GM18505 (cell line): Measurements from ENCODE around the gene PLEKHG4B.
"Not testable (repeated sequence)": the region's sequence is repeated elsewhere in the genome, so short reads cannot be mapped to it uniquely, and the experiment has no call there.

ENCODE experiments used
- ATAC-seq: cut with Tn5 transposase; IDR thresholded peaks from one replicate; pipeline ENCODE4 v1.9.1; 2021; ENCODE audit not compliant: unreplicated experiment
- POLR2A ChIP-seq: IDR thresholded peaks from 4 replicates; pipeline ENCODE4 v1.6.1; 2011; ENCODE audit warnings: borderline replicate concordance; ENCODE audit not compliant: insufficient read depth, insufficient read length; ENCODE audit errors: extremely low read depth

Gene PLEKHG4B

GRCh38 chr5:207599-207998 is 115.6 kb downstream of the PLEKHG4B start:
- TF ChIP-seq POLR2A: no peak
- ATAC-seq: no peak

GRCh38 chr5:208449-209114 is 116.6 kb downstream of the PLEKHG4B start:
- no peak for TF ChIP-seq POLR2A
- ATAC-seq: no peak

GRCh38 chr5:213803-214395 is 121.9 kb downstream of the PLEKHG4B start:
- TF ChIP-seq POLR2A: no peak
- ATAC-seq: no peak

- not testable (repeated sequence) for ATAC-seq
Observed at GRCh38 chr5:215256-215655, 123.3 kb downstream of the PLEKHG4B start.

- not testable (repeated sequence) for ATAC-seq
Observed at GRCh38 chr5:216076-216475, 124.1 kb downstream of the PLEKHG4B start.

- ATAC-seq: peak; percentile 74
Observed at GRCh38 chr5:217494-218456, 125.8 kb downstream of the PLEKHG4B start, which contains the start of the genes CCDC127 and SDHA. TSS of gene CCDC127 (minus strand) at chr5:218153. CDS start at chr5:216849, 1,304 bp downstream. TSS of gene SDHA (plus strand) at chr5:218320. CDS start at chr5:218356, 36 bp downstream.

GRCh38 chr5:218457-219291 is 126.7 kb downstream of the PLEKHG4B start:
- TF ChIP-seq POLR2A: no peak

More at GRCh38 chr5:217494-218456, 125.8 kb downstream of the PLEKHG4B start, which contains the start of the genes CCDC127 and SDHA:
- peak; percentile 72 for TF ChIP-seq POLR2A

GRCh38 chr5:219460-219863 is 127.5 kb downstream of the PLEKHG4B start:
- TF ChIP-seq POLR2A: no peak
- ATAC-seq: no peak

More at GRCh38 chr5:218457-219291, 126.7 kb downstream of the PLEKHG4B start:
- peak; percentile 22 for ATAC-seq

GRCh38 chr5:219991-220390 is 128.0 kb downstream of the PLEKHG4B start:
- no peak for ATAC-seq
- no peak for TF ChIP-seq POLR2A

- not testable (repeated sequence) for ATAC-seq
Observed at GRCh38 chr5:222951-223715, 131.2 kb downstream of the PLEKHG4B start.

GRCh38 chr5:223791-224190 is 131.8 kb downstream of the PLEKHG4B start:
- no peak for ATAC-seq
- no peak for TF ChIP-seq POLR2A

- no peak for TF ChIP-seq POLR2A
- no peak for ATAC-seq
Observed at GRCh38 chr5:225334-225733, 133.4 kb downstream of the PLEKHG4B start.

- ATAC-seq: not testable (repeated sequence)
Observed at GRCh38 chr5:227375-227774, 135.4 kb downstream of the PLEKHG4B start.
